A549 treated with RU486 at 1 μM for 4 hours (cell line): ENCODE data around the gene ASPA. TPM values are rescaled to one million over a fixed set of nuclear protein-coding genes. Genes with fewer than 3 reads are reported as not detected.

Experiments used
- total RNA-seq: library from RNA; stranded (reverse); fragments of 200-300 nt; extraction: Qiagen RNA extraction; gene quantifications from 5 replicates; pipeline ENCODE4 v1.2.3, GENCODE V29; 2022; ENCODE audit warnings: low read depth

The ASPA gene
- total RNA-seq, result not detected in 5 replicates

GRCh38 chr17:3475812-3476610 lies at the start of gene ASPA:
TSS of gene ASPA (plus strand) at chr17:3475997. CDS start at chr17:3476160, 163 bp downstream.

GRCh38 chr17:3433741-3434140 lies 42.1 kb upstream of the ASPA start, which contains the start of gene OR1E2:
TSS of gene OR1E2 (minus strand) at chr17:3433841. CDS start at chr17:3433841, 0 bp downstream.

GRCh38 chr17:3471599-3471998 lies 4.2 kb upstream of the ASPA start, which contains the start of gene SPATA22:
TSS of gene SPATA22 (minus strand) at chr17:3471819. CDS start at chr17:3469325, 2,494 bp downstream.

Other genes starting within 250 kb of the ASPA start
- gene OR3A1, start 177.6 kb upstream of the ASPA start, total RNA-seq, result not detected in 5 replicates
- gene OR3A2, start 89.7 kb upstream of the ASPA start, total RNA-seq, result not detected in 5 replicates
- not detected in 5 replicates for gene OR1E1, start 77.6 kb upstream of the ASPA start, total RNA-seq
- gene OR3A3, start 64.6 kb upstream of the ASPA start, total RNA-seq, result not detected in 5 replicates
- not detected in 5 replicates for gene OR1E2, start 42.2 kb upstream of the ASPA start, total RNA-seq
- not detected in 5 replicates for gene SPATA22, start 4.2 kb upstream of the ASPA start, total RNA-seq
- 0.22 to 0.34 TPM (median 0.31 TPM) in 5 replicates for gene TRPV3, start 81.8 kb downstream of the ASPA start, total RNA-seq
- 3.0 to 5.1 TPM (median 4.1 TPM) in 5 replicates for gene TRPV1, start 133.4 kb downstream of the ASPA start, total RNA-seq
- 12.0 to 16.6 TPM (median 15.1 TPM) in 5 replicates for gene SHPK, start 160.3 kb downstream of the ASPA start, total RNA-seq
- gene CTNS, start 160.8 kb downstream of the ASPA start, total RNA-seq, result 12.9 to 15.3 TPM (median 13.3 TPM) in 5 replicates
- 272 to 346 TPM (median 308 TPM) in 5 replicates for gene TAX1BP3, start 192.6 kb downstream of the ASPA start, total RNA-seq
- gene EMC6, start 192.8 kb downstream of the ASPA start, total RNA-seq, result 113 to 164 TPM (median 164 TPM) in 5 replicates
- 15.2 to 23.3 TPM (median 21.4 TPM) in 5 replicates for gene P2RX5, start 220.2 kb downstream of the ASPA start, total RNA-seq
- gene HASPIN, start 247.9 kb downstream of the ASPA start, total RNA-seq, result 13.7 to 16.9 TPM (median 13.9 TPM) in 5 replicates